Peyer's patch (tissue), 4 donors: ENCODE data around the gene ENPP7.

Source experiments
- POLR2A ChIP-seq, 2 donors: fragments of 450-650 bp; IDR thresholded peaks; one replicate each; pipeline ENCODE4 v1.5.1; 2017; ENCODE audit warnings: antibody characterized with exemption in 2 of 2, mild to moderate bottlenecking in 2 of 2, moderate library complexity in 2 of 2
- TF ChIP-seq, protein P1 (sequence below), 6 experiments: fragments of 450-650 bp in 4 of 6; fragments of 200-600 bp in 2 of 6; sonication (generic) in 1 of 6; IDR thresholded peaks; one replicate each; pipeline ENCODE4 v1.5.1; 2017 to 2019; ENCODE audit warnings: antibody characterized with exemption in 6 of 6, mild to moderate bottlenecking in 3 of 6, moderate library complexity in 1 of 6

DNA sequence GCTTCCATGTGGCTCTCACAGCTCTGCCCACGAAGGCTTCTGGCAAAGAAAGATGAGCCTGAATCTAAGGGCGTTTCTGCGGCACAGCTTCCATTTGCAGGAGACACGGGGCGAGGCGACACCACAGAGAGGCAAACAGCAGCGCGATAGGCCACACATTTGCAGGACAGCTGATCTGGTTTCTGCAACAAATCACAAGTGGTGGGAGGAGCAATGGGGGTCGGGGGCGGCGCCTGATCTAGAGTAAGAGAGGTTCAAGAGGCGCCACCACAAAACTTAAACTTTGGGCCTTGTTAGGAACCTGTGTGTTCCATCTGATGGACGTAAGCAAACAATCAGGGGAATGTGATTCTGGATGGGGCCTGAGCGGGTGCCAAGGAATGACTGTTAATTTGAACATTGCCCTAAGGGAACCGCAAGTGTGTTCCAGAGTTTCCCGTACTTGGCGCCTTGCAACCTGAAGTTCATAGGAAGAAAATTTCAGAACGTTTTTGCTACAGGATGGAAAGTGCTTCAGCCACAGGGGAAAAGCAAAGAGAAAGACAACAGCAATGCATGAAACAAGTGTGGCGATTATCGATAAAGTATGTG lies 18.9 kb upstream of the ENPP7 start:
- TF ChIP-seq, protein P1, sequence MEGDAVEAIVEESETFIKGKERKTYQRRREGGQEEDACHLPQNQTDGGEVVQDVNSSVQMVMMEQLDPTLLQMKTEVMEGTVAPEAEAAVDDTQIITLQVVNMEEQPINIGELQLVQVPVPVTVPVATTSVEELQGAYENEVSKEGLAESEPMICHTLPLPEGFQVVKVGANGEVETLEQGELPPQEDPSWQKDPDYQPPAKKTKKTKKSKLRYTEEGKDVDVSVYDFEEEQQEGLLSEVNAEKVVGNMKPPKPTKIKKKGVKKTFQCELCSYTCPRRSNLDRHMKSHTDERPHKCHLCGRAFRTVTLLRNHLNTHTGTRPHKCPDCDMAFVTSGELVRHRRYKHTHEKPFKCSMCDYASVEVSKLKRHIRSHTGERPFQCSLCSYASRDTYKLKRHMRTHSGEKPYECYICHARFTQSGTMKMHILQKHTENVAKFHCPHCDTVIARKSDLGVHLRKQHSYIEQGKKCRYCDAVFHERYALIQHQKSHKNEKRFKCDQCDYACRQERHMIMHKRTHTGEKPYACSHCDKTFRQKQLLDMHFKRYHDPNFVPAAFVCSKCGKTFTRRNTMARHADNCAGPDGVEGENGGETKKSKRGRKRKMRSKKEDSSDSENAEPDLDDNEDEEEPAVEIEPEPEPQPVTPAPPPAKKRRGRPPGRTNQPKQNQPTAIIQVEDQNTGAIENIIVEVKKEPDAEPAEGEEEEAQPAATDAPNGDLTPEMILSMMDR (IDR thresholded peaks at IDR 0.05): no peak
- TF ChIP-seq POLR2A (IDR thresholded peaks at IDR 0.05): no peak
